Liver (tissue), 9 donors: ENCODE measurements around the gene DAG1. TPM values are rescaled to one million over a fixed set of nuclear protein-coding genes. Genes with fewer than 3 reads are reported as not detected.
A peak's percentile ranks its signal among the peaks of the same experiment; 100 is the strongest.

Experiments used
- DNase-seq: peaks from one replicate; pipeline ENCODE4 v3.0.0-alpha.2; 2017; ENCODE audit warnings: low spot score
- H3K27ac ChIP-seq, 2 donors: one replicate each; pipeline ENCODE4 v1.7.0; 2013; ENCODE audit warnings: inconsistent platforms in 2 of 2, low read length in 2 of 2, control low read depth in 1 of 2, low read depth in 1 of 2, mild to moderate bottlenecking in 1 of 2
- H3K27me3 ChIP-seq, 4 donors: one replicate each; pipeline versions ENCODE4 v1.6.1 to v1.7.0; 2013; ENCODE audit warnings: low read length in 3 of 4, inconsistent platforms in 1 of 4, mild to moderate bottlenecking in 1 of 4, moderate library complexity in 1 of 4; ENCODE audit not compliant: control insufficient read depth in 4 of 4, insufficient read depth in 4 of 4
- H3K36me3 ChIP-seq, 4 donors: one replicate each; pipeline versions ENCODE4 v1.6.1 to v1.7.0; 2013; ENCODE audit warnings: low read length in 3 of 4, mild to moderate bottlenecking in 3 of 4, low read depth in 1 of 4, moderate library complexity in 1 of 4; ENCODE audit not compliant: control insufficient read depth in 4 of 4, insufficient read depth in 3 of 4
- H3K4me1 ChIP-seq, 4 donors: one replicate each; pipeline versions ENCODE4 v1.6.1 to v1.7.0; 2013; ENCODE audit warnings: low read length in 3 of 4, mild to moderate bottlenecking in 3 of 4, moderate library complexity in 1 of 4; ENCODE audit not compliant: control insufficient read depth in 4 of 4, insufficient read depth in 4 of 4
- H3K4me3 ChIP-seq, 3 donors: one replicate each; pipeline versions ENCODE4 v1.6.1 to v1.7.0; 2013; ENCODE audit warnings: low read length in 3 of 3, control low read depth in 1 of 3, low read depth in 1 of 3, mild to moderate bottlenecking in 1 of 3
- H3K9ac ChIP-seq, 2 donors: one replicate each; pipeline ENCODE4 v1.7.0; 2013; ENCODE audit warnings: low read length in 2 of 2, mild to moderate bottlenecking in 2 of 2, moderate library complexity in 2 of 2, control low read depth in 1 of 2, low read depth in 1 of 2
- H3K9me3 ChIP-seq, 4 donors: one replicate each; pipeline versions ENCODE4 v1.6.1 to v1.7.0; 2013; ENCODE audit warnings: low read length in 3 of 4; ENCODE audit not compliant: control insufficient read depth in 4 of 4
- FOXA1 ChIP-seq: IDR thresholded peaks from 2 replicates; pipeline ENCODE4 v1.6.1; 2016; ENCODE audit warnings: antibody characterized with exemption
- FOXA2 ChIP-seq: IDR thresholded peaks from 2 replicates; pipeline ENCODE4 v1.6.1; 2016; ENCODE audit warnings: antibody characterized with exemption
- HNF4A ChIP-seq, 2 donors: conservative IDR thresholded peaks; 2 replicates each; pipeline ENCODE4 v1.6.1; 2016; ENCODE audit warnings: antibody characterized with exemption in 2 of 2, mild to moderate bottlenecking in 2 of 2
- NR2F2 ChIP-seq: IDR thresholded peaks from 2 replicates; pipeline ENCODE4 v1.6.1; 2016; ENCODE audit warnings: antibody characterized with exemption
- RAD21 ChIP-seq, 2 donors: IDR thresholded peaks; 2 replicates each; pipeline ENCODE4 v1.6.1; 2016; ENCODE audit warnings: antibody characterized with exemption in 2 of 2, mild to moderate bottlenecking in 2 of 2
- RXRA ChIP-seq, 2 donors: IDR thresholded peaks; 2 replicates each; pipeline ENCODE4 v1.6.1; 2017 to 2018; ENCODE audit warnings: antibody characterized with exemption in 2 of 2, mild to moderate bottlenecking in 1 of 2
- YY1 ChIP-seq: IDR thresholded peaks from 2 replicates; pipeline ENCODE4 v1.6.1; 2016; ENCODE audit warnings: antibody characterized with exemption, mild to moderate bottlenecking
- WGBS: extraction: QIAGEN DNeasy Blood & Tissue Kit; methylation state at CpG from one replicate; pipeline ENCODE4 v1.1.7; 2013; 5-methylcytosine and 5-hydroxymethylcytosine counted together
- polyA plus RNA-seq, 2 donors: library from polyadenylated mRNA; stranded (reverse) in 1 of 2; unstranded in 1 of 2; fragments of 200-250 nt in 1 of 2; fragments of >200 nt in 1 of 2; fragmentation: Nextera tagmentation in 1 of 2; extraction: Ambion mirVana in 1 of 2; gene quantifications; one replicate each; pipeline versions ENCODE4 v1.2.1 to v1.2.3, GENCODE V29; 2013 to 2015
- total RNA-seq, 2 donors: library from RNA; depleted of rRNA; stranded (reverse); fragments of >200 nt; gene quantifications; one replicate each; pipeline ENCODE4 v1.2.3, GENCODE V29; 2014
- TF ChIP-seq, protein P1 (sequence below): fragments of 150-350 bp; IDR thresholded peaks from 2 replicates; pipeline ENCODE4 v1.5.1; 2017; ENCODE audit warnings: improper control_type of control experiment, low read depth, low read length; ENCODE audit not compliant: missing input control
- TF ChIP-seq, protein P2 (sequence below): IDR thresholded peaks from 2 replicates; pipeline ENCODE4 v1.6.1; 2016; ENCODE audit warnings: antibody characterized with exemption
- TF ChIP-seq, protein P3 (sequence below): IDR thresholded peaks from 2 replicates; pipeline ENCODE4 v1.6.1; 2016; ENCODE audit warnings: antibody characterized with exemption
- TF ChIP-seq, protein P4 (sequence below): IDR thresholded peaks from 2 replicates; pipeline ENCODE4 v1.6.1; 2016; ENCODE audit warnings: antibody characterized with exemption, mild to moderate bottlenecking
- donor health status: healthy.
- donor health status: healthy.
- donor health status: healthy.
- donor health status: healthy.
- donor health status: healthy.

DAG1 gene
- total and polyA plus RNA-seq, 4 donors = 12.1 to 54.4 (median 28.5) TPM

DNA sequence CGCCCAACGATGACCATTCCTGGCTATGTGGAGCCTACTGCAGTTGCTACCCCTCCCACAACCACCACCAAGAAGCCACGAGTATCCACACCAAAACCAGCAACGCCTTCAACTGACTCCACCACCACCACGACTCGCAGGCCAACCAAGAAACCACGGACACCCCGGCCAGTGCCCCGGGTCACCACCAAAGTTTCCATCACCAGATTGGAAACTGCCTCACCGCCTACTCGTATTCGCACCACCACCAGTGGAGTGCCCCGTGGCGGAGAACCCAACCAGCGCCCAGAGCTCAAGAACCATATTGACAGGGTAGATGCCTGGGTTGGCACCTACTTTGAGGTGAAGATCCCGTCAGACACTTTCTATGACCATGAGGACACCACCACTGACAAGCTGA, 61.6 kb downstream of the DAG1 start:
- 96% methylated on average over 16 of the region's 16 CpGs for whole genome bisulfite sequencing
- peaks cover 0 to 24% (median 16%) of the 10 kb centered on the region in 4 donors for H3K36me3 ChIP-seq

DNA sequence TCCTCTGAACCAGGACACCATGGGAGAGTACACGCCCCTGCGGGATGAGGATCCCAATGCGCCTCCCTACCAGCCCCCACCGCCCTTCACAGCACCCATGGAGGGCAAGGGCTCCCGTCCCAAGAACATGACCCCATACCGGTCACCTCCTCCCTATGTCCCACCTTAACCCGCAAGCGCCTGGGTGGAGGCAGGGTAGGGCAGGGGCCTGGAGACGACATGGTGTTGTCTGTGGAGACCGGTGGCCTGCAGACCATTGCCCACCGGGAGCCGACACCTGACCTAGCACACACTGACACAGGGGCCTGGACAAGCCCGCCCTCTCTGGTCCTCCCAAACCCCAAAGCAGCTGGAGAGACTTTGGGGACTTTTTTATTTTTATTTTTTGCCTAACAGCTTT, 63.0 kb downstream of the DAG1 start:
- peaks cover 0 to 24% (median 16%) of the 10 kb centered on the region in 4 donors for H3K36me3 ChIP-seq
- H3K9me3 ChIP-seq = no peaks in the 10 kb centered on the region
- DNase-seq = no peak
- H3K27ac ChIP-seq = peak overlapping the region in 1 of 2 donors; percentile 29
- H3K4me1 ChIP-seq = peaks cover 19 to 30% (median 26%) of the 10 kb centered on the region in 4 donors
- H3K4me3 ChIP-seq = no peak overlapping the region
- no peaks in the 10 kb centered on the region for H3K27me3 ChIP-seq
- TF ChIP-seq FOXA1 = no peak
- TF ChIP-seq, protein P1, sequence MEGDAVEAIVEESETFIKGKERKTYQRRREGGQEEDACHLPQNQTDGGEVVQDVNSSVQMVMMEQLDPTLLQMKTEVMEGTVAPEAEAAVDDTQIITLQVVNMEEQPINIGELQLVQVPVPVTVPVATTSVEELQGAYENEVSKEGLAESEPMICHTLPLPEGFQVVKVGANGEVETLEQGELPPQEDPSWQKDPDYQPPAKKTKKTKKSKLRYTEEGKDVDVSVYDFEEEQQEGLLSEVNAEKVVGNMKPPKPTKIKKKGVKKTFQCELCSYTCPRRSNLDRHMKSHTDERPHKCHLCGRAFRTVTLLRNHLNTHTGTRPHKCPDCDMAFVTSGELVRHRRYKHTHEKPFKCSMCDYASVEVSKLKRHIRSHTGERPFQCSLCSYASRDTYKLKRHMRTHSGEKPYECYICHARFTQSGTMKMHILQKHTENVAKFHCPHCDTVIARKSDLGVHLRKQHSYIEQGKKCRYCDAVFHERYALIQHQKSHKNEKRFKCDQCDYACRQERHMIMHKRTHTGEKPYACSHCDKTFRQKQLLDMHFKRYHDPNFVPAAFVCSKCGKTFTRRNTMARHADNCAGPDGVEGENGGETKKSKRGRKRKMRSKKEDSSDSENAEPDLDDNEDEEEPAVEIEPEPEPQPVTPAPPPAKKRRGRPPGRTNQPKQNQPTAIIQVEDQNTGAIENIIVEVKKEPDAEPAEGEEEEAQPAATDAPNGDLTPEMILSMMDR = no peak
- no peak for TF ChIP-seq YY1
- TF ChIP-seq NR2F2 = no peak
- no peak overlapping the region for H3K9ac ChIP-seq
- WGBS = 97% methylated on average over 13 of the region's 13 CpGs

More for the DNA sequence above, 61.6 kb downstream of the DAG1 start:
- Histone ChIP-seq H3K27ac (no peak overlapping the region), H3K4me1 (peaks cover 16 to 22% (median 19%) of the 10 kb centered on the region in 4 donors), H3K9me3 (no peaks in the 10 kb centered on the region), H3K27me3 (no peaks in the 10 kb centered on the region), H3K9ac (no peak overlapping the region), H3K4me3 (no peak overlapping the region)
- no peak for DNase-seq
- TF ChIP-seq RAD21 (IDR thresholded peaks at IDR 0.05) (no peak), FOXA1 (no peak), HNF4A (conservative IDR thresholded peaks at IDR 0.05) (no peak), RXRA (IDR thresholded peaks at IDR 0.05) (no peak), YY1 (no peak), FOXA2 (no peak)
- TF ChIP-seq, protein P2, sequence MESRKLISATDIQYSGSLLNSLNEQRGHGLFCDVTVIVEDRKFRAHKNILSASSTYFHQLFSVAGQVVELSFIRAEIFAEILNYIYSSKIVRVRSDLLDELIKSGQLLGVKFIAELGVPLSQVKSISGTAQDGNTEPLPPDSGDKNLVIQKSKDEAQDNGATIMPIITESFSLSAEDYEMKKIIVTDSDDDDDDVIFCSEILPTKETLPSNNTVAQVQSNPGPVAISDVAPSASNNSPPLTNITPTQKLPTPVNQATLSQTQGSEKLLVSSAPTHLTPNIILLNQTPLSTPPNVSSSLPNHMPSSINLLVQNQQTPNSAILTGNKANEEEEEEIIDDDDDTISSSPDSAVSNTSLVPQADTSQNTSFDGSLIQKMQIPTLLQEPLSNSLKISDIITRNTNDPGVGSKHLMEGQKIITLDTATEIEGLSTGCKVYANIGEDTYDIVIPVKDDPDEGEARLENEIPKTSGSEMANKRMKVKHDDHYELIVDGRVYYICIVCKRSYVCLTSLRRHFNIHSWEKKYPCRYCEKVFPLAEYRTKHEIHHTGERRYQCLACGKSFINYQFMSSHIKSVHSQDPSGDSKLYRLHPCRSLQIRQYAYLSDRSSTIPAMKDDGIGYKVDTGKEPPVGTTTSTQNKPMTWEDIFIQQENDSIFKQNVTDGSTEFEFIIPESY = no peak
- TF ChIP-seq, protein P3, sequence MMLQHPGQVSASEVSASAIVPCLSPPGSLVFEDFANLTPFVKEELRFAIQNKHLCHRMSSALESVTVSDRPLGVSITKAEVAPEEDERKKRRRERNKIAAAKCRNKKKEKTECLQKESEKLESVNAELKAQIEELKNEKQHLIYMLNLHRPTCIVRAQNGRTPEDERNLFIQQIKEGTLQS = no peak
- TF ChIP-seq, protein P4, sequence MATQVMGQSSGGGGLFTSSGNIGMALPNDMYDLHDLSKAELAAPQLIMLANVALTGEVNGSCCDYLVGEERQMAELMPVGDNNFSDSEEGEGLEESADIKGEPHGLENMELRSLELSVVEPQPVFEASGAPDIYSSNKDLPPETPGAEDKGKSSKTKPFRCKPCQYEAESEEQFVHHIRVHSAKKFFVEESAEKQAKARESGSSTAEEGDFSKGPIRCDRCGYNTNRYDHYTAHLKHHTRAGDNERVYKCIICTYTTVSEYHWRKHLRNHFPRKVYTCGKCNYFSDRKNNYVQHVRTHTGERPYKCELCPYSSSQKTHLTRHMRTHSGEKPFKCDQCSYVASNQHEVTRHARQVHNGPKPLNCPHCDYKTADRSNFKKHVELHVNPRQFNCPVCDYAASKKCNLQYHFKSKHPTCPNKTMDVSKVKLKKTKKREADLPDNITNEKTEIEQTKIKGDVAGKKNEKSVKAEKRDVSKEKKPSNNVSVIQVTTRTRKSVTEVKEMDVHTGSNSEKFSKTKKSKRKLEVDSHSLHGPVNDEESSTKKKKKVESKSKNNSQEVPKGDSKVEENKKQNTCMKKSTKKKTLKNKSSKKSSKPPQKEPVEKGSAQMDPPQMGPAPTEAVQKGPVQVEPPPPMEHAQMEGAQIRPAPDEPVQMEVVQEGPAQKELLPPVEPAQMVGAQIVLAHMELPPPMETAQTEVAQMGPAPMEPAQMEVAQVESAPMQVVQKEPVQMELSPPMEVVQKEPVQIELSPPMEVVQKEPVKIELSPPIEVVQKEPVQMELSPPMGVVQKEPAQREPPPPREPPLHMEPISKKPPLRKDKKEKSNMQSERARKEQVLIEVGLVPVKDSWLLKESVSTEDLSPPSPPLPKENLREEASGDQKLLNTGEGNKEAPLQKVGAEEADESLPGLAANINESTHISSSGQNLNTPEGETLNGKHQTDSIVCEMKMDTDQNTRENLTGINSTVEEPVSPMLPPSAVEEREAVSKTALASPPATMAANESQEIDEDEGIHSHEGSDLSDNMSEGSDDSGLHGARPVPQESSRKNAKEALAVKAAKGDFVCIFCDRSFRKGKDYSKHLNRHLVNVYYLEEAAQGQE = no peak
